GM19455 (cell line): ENCODE data around the gene RWDD2A.

ENCODE experiments used
- ATAC-seq: cut with Tn5 transposase; IDR thresholded peaks from one replicate; pipeline ENCODE4 v1.9.1; 2021; ENCODE audit not compliant: unreplicated experiment

RWDD2A gene

DNA sequence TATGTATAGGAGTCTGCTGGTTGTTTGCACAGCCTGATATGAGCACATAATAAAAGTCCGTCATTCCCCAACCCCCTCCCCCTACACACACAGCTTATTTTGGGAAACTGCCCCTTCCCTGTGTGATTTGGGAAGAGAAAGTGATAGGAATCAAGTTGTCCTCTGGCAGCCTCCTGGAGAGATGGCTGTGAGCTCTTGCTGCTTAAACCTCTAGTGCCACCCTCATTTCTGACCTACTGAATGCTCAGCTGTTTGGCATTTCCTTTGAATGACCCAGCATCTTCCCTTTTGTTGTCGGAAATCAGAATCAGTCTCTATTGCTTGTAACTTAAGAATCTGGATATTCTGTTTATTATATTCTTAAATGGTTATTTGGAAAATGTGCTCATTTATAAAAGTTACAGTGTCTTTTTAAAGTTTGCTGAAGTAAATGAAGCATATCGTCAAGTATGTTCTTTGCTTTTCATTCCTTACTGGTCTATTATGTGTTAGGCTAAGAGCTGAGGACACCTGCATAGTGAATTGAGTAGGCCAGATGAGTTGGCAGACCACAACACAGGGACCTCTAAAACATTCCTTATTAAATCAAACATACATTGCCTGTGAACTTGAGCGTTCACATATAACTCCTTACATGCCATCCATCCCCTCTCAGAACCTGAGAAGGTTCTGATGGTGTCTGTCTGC, 5.5 kb downstream of the RWDD2A start:
- no peak for ATAC-seq

DNA sequence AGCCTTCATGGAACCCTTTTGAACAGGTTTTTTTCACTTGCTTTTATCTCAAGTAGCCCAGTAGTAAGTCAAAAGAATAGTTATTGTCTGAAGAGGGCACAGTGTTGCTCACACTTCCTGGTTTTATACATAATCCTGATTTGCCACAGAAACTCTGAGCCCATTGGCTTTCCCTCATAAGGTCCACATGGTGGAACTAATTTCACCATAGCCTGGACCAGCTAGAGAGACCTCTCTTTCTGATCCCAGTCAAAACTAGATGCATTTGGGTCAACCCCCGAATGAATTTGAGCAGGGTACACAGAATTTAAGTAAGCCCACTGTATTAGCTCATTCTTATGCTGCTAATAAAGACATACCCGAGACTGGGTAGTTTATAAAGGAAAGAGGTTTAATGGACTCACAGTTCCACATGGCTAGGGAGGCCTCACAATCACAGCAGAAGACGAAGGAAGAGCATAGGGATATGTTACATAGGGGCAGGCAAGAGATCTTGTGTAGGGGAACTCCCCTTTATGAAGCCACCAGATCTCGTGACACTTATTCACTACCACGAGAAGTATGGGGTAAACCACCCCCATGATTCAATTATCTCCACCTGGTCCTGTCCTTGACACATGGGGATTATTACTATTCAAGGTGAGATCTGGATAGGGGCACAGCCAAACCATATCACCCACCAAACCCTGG, 6.2 kb downstream of the RWDD2A start:
- no peak for ATAC-seq

DNA sequence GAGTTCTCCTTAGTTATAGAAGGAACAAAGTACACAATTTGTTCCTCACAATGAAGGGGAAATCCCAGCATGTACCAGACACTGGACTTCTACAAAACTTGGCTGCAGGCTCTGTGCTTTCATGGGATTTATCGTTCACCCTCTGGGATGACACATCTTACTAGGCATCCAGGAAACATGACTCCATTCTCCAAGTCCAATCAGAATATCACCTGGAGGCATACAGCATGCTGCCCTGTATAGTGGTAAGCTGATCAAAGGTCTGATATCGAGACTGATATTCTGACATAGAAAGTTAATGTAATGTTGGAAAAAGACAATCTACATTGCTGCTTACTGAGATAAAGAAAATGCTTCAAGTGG, 6.7 kb downstream of the RWDD2A start:
- ATAC-seq: no peak

DNA sequence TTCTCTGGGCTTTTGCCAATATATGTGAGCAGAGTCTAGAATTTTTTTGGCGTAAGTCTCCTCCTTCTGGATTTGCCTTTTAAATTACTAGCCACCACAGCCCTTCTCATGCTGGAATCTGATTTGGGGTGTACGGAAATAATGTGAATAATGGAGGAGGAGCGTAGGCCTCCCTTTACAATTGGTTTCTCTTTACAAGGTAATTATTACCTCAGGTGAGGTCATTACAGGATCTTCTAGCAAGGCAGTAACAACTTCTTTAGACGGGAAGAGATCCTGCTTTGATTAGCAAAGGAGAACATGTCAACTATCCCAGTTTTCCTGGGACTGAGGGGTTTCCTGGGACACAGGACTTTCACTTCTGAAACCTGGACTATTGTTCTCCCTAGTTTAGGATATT, 8.9 kb downstream of the RWDD2A start:
- ATAC-seq: no peak

DNA sequence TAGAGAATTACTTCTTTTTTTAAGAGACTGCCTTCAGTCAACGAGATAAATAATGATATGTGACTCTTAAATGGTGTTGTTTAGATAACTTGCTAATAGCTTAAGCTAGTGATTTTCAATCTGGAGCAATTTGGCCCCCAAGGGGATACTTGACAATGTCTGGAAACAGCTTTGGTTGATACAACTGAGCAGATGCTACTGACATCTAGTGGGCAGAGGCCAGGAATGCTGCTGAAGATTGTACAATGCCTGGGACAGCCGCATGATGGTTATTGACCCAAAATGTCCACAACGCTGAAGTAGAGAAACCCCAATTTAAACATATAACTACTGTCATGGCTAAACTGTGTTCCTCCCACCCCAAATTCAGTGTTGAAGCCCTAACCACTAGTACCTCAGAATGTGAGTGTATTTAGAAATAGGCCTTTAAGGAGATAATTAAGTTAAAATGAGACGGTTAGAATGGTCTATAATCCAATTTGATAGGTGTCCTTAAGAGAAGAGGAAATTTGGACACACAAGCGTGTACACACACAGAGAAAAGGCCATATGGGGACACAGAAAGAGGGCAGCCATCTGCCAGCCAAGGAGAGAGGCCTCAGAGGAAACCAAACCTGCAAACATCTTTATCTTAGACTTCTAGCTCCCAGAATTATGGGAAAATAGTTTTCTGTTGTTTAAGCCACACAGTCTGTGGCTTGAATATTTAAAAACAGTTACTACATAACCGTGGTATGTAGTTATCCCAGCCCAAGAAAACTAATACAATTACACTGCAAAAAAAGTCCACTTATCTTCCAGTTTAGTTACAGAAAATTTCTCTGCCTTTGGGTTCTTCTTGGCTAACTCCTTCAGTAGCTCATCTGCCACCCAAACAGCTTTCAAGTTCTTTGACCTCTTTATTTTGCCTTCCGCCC, 22.2 kb downstream of the RWDD2A start:
- ATAC-seq: peak; percentile 100

DNA sequence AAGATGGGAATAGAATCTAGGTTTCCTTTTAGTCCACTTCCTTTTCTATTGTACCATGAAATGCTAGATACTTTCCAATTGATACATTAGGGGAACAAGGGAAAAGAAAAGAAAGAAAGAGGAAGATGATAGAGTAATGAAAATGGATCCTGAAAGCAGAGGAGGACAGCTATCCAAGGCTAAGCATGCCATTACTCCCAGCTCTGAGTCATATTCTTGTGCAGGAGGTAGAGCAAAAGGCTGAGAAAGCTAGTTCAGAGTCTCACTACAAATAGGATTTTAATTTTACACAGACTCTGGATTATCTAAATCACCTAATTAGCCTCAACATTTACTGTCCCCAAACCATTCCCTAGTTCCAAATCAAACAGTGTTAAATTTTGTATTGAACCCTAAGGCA, 23.6 kb downstream of the RWDD2A start:
- ATAC-seq: no peak

DNA sequence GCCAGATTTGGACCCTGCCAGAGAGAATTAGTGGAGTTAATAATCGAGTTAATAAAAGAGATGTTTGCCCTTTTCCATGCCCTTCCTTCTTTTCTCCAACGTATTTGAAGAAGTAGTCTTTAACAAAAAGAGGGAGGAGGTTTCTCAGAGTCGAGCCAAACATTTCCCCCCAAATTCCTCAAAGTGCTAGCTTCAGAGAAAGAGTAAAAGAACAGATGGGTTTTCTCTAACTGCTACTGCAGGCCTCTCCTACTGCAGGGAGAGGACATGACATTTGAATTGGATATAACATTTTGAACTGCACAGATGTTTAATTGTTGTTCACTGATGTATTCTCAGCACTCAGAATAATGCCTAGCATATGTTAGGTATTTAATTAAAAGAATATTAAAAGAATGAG, 25.5 kb downstream of the RWDD2A start:
- ATAC-seq: no peak

DNA sequence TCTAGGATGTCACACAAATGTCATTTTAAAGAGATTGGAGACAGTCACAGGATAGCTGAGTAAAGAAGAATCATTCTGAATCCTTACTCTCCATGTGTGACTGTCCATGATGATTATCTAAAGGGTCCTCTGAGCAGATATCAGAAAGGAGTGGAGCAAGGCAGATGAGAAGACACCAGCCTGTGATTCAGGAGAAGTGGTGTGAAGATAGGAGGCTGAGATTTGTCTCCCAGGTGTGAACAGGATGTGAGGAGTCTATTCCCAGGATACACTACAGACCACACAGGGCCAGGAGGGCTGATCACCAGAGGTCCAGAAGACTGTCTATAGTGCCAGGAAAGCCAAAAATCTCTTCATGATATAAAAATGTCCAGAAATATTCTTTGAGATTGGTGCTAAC, 27.0 kb downstream of the RWDD2A start:
- no peak for ATAC-seq

DNA sequence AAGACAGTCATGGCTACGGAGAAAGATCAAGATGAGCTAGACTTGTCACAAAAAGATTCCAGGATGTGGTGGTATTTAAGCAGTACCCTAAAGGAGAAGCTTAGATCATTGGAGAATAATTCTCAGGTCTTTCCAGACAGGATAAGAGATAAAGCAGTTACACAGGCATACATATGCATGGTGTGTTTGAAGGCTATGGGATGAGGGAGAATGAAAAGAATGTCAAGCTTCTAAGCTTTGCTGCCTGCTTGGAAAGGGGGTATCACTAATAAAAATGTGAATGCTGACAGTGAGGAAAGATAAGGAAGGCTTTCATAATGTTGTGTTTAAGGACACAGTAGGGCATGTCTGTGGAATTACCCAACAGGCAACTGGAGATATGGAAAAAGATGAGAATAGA, 28.1 kb downstream of the RWDD2A start:
- no peak for ATAC-seq

DNA sequence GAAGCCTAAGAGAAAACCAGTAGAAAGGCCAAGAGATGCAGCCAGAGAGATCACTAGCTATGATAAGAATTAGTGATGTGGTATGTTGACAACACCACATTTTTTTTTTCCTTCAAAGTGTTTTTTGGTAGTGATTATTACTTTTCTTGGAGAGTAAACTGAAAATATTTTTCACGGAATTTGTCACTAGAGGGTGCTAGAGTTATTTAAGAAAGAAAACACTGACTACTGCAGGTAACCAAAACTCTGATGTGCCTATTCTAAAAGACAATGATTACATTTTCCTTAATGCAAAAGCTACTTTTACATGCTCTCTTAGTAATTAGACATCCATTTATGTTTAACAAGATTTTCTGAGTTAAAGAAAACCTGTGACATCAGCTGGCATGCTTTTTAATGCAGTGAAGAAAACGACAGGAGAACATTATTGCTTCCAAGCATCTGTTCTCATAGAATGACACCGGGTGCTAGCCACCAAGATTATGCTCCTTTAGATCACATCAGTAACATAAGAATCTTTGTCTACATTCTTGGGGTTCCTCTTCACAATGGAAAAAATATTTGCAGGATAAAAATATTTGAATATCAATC, 28.8 kb downstream of the RWDD2A start:
- ATAC-seq: no peak

DNA sequence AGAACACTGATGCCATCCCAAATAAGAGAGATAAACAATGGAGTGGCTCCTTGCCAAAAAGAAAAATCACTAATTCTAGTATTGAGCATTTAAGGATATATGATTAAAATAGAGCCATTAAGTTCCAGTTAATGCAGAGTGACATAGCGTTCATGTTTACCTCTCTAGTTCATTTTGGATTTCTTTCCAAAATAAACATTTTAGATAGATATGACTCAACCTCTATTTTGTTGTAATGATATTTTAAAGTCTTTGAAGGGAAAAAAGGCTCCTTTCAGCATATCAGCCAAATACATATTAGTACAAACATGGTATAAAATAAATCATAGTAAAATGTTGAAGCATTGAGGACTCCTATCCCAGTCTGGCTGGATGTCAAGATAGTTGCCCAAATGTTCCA, 33.4 kb downstream of the RWDD2A start:
- no peak for ATAC-seq

DNA sequence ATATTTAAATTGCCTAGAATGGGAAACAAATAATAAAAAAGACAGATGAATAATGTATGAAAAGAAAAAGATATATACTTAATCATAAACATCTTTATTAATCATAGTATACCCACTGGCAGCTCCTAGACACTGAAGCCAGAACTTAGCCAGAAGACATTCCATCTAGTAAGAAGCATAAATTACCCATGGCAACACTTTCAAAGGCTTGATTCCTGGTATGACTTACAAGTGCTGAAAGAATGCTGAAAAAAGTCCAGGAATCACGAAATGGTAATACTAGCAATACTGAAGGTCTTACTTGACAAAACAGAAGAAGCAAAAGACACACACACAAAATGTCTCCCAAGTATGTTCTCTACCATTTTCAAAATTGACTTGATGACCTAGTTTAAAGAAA, 38.0 kb downstream of the RWDD2A start:
- no peak for ATAC-seq

DNA sequence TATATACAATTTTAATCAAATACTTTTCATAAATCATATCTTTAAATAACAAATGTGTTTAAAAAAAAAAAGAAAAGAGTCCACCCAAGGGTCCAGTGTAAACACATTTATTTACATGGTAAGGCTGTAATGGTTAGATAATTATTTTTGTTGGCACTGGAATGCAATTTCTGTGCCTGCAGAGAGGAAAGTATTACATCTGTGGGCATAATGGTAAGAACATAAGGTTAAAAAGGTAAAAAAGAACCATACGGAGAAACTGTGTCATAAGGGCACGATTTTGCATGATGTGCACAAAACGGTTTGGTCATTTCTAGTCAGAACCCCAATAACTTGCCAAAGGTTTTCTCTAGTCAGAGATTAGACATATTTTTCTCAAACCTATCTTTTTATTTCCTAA, 54.3 kb downstream of the RWDD2A start:
- no peak for ATAC-seq
